Calu3 (cell line): Measurements from ENCODE around the gene SHCBP1L. TPM values are rescaled to one million over a fixed set of nuclear protein-coding genes. Genes with fewer than 3 reads are reported as not detected.

ENCODE experiments used
- BruUV-seq: library from RNA; stranded (reverse); fragments of 400-500 nt; replicated peaks from 2 replicates; lab custom pipeline; 2021; lab: Mats Ljungman, UMichigan
- CTCF ChIA-PET: fragments of 300-600 bp; sonication (Branson Sonifier 250); formaldehyde crosslinking; loops from one replicate; lab custom pipeline; 2022; ENCODE audit warnings: antibody characterized with exemption; lab: Charles Lee
- DNase-seq: peaks from one replicate; pipeline ENCODE4 v3.0.0; 2022
- H3K27ac Mint-ChIP-seq: one replicate; pipeline ENCODE4 v1.8.0; 2022; ENCODE audit warnings: mixed read lengths; ENCODE audit not compliant: unreplicated experiment
- H3K27me3 Mint-ChIP-seq: one replicate; pipeline ENCODE4 v1.8.0; 2022; ENCODE audit warnings: mixed read lengths; ENCODE audit not compliant: unreplicated experiment
- H3K36me3 Mint-ChIP-seq: one replicate; pipeline ENCODE4 v1.8.0; 2022; ENCODE audit warnings: mild to moderate bottlenecking, moderate library complexity, mixed read lengths; ENCODE audit not compliant: insufficient read depth, unreplicated experiment
- H3K4me1 Mint-ChIP-seq: one replicate; pipeline ENCODE4 v1.8.0; 2022; ENCODE audit warnings: mild to moderate bottlenecking, low read depth, mixed read lengths; ENCODE audit not compliant: unreplicated experiment
- H3K4me3 Mint-ChIP-seq: one replicate; pipeline ENCODE4 v1.8.0; 2022; ENCODE audit warnings: mild to moderate bottlenecking, low read depth, moderate library complexity, mixed read lengths; ENCODE audit not compliant: unreplicated experiment
- H3K9me3 Mint-ChIP-seq: one replicate; pipeline ENCODE4 v1.8.0; 2022; ENCODE audit warnings: low read depth, mixed read lengths; ENCODE audit not compliant: unreplicated experiment
- intact Hi-C: fragments of 100-400 bp; cut with micrococcal nuclease; formaldehyde crosslinking; loops from one replicate; pipeline ENCODE4 v1.10.0; 2022; ENCODE audit not compliant: unreplicated experiment
- total RNA-seq: library from RNA; stranded (reverse); gene quantifications from 2 replicates; pipeline ENCODE4 v1.2.3, GENCODE V29; 2022
- TF ChIP-seq, protein P1 (sequence below): fragments of 200-600 bp; IDR thresholded peaks from one replicate; pipeline ENCODE4 v1.8.0; 2022; ENCODE audit warnings: antibody characterized with exemption; ENCODE audit not compliant: unreplicated experiment

Gene SHCBP1L
- total RNA-seq, 1 experiment from 2014 or later = not detected

DNA sequence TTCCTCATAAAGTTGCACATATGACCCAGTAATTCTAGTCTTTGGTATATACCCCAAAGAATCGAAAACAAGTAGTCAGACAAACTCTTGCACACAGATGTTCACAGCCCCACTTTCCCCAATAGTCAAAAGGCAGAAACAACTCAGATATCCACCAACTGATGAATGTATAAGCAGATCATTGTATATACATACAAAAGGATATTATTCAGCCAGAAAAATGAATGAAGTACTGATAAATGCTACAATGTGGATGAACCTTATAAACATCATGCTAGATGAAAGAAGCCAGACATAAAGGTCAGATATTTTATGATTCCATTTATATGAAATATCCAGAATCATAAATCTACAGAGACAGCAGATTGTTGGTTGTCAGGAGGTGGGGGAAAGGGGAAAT lies 27.3 kb downstream of the SHCBP1L start:
- CTCF ChIA-PET = no interaction called here
- Mint-ChIP-seq H3K4me3 (no peak overlapping the region), H3K27me3 (peaks cover 43% of the 10 kb centered on the region), H3K9me3 (peaks cover 9% of the 10 kb centered on the region), H3K27ac (no peak overlapping the region), H3K36me3 (no peaks in the 10 kb centered on the region), H3K4me1 (no peaks in the 10 kb centered on the region)
- intact Hi-C loops = no loop called here
- TF ChIP-seq, protein P1, sequence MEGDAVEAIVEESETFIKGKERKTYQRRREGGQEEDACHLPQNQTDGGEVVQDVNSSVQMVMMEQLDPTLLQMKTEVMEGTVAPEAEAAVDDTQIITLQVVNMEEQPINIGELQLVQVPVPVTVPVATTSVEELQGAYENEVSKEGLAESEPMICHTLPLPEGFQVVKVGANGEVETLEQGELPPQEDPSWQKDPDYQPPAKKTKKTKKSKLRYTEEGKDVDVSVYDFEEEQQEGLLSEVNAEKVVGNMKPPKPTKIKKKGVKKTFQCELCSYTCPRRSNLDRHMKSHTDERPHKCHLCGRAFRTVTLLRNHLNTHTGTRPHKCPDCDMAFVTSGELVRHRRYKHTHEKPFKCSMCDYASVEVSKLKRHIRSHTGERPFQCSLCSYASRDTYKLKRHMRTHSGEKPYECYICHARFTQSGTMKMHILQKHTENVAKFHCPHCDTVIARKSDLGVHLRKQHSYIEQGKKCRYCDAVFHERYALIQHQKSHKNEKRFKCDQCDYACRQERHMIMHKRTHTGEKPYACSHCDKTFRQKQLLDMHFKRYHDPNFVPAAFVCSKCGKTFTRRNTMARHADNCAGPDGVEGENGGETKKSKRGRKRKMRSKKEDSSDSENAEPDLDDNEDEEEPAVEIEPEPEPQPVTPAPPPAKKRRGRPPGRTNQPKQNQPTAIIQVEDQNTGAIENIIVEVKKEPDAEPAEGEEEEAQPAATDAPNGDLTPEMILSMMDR = no peak
- no TSS peak for BruUV-seq
- DNase-seq = no peak

DNA sequence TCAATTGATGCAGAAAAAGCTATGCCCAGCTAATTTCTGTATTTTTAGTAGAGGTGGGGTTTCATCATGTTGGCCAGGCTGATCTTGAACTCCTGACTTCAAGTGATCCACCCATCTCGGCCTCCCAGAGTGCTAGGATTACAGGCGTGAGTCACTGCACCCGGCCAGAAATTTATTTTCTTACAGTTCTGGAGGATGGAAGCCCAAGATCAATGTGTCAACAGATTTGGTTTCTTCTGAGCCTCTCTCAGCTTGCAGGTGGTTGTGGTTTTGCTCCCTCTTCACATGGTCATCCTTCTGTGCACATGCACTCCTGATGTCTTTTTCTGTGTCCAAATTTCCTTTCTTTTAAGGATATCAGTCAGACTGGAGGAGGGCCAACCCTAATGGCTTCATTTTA lies 35.6 kb downstream of the SHCBP1L start:
- Mint-ChIP-seq H3K27ac (no peak overlapping the region), H3K36me3 (no peaks in the 10 kb centered on the region), H3K4me1 (no peaks in the 10 kb centered on the region), H3K9me3 (no peaks in the 10 kb centered on the region), H3K4me3 (no peak overlapping the region), H3K27me3 (peaks cover 18% of the 10 kb centered on the region)
- TF ChIP-seq, protein P1 = no peak
- no TSS peak for BruUV-seq
- CTCF ChIA-PET = interaction anchor here (0.8 kb wide), 1 partner anchor 143 kb away, joined by 3 read pairs; no protein-coding TSS in a partner anchor
- intact Hi-C loops = no loop called here
- no peak for DNase-seq

DNA sequence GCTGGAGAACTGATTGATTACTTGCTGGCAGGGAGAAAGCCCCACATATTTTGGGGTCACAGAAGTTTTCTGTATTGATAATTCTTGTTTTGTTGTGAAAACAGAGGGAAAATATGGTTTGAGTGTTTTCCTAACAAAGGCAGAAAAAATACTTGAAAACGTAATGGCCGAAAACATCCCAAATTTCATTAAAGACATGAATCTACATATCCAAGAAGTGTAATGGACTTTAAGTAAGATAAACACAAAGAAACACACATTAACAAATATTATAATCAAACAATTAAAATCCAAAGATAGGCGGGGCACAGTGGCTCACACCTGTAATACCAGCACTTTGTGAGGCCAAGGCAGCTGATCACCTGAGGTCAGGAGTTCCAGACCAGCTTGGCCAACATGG lies 39.6 kb downstream of the SHCBP1L start:
- no peaks in the 10 kb centered on the region for H3K9me3 Mint-ChIP-seq
- no peaks in the 10 kb centered on the region for H3K36me3 Mint-ChIP-seq
- CTCF ChIA-PET = no interaction called here
- H3K27me3 Mint-ChIP-seq = no peaks in the 10 kb centered on the region
- no TSS peak for BruUV-seq
- DNase-seq = no peak
- intact Hi-C loops = no loop called here
- H3K27ac Mint-ChIP-seq = no peak overlapping the region
- TF ChIP-seq, protein P1 = no peak
- no peak overlapping the region for H3K4me3 Mint-ChIP-seq
- H3K4me1 Mint-ChIP-seq = peaks cover 13% of the 10 kb centered on the region

DNA sequence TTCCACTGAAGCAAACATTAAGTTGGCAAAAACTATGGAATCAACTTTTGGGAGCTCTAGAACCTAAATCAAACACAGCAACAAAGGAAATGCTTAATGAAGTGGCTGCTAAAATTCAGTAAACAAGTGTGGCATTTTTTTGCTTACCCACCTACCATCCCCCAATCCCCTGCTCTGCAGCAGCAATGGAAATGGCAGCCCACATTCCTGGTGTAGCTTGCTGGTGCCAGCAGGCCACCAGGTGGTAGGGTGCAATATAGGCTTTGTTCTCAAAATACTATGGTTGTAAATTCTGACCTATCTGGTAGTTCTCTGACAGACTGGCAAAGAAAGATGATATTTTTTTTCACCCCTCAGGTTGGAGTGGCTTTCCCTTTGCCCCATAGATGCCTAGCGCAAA lies 42.8 kb downstream of the SHCBP1L start:
- Mint-ChIP-seq H3K36me3 (no peaks in the 10 kb centered on the region), H3K4me1 (peaks cover 13% of the 10 kb centered on the region), H3K9me3 (no peaks in the 10 kb centered on the region), H3K27ac (no peak overlapping the region), H3K27me3 (no peaks in the 10 kb centered on the region), H3K4me3 (no peak overlapping the region)
- TF ChIP-seq, protein P1 = no peak
- CTCF ChIA-PET = no interaction called here
- DNase-seq = no peak
- no TSS peak for BruUV-seq
- intact Hi-C loops = no loop called here
